Jurkat, Clone E6-1 (cell line): ENCODE measurements around the gene C1orf159.
"Not testable (repeated sequence)": the region's sequence is repeated elsewhere in the genome, so short reads cannot be mapped to it uniquely, and the experiment has no call there.

Experiments used
- DNase-seq: peaks from one replicate; pipeline ENCODE4 v3.0.0-alpha.2; 2011; ENCODE audit warnings: low read depth, low spot score
- H3K4me3 ChIP-seq: 2 replicates; pipeline ENCODE4 v1.5.1; 2011; ENCODE audit warnings: mild to moderate bottlenecking, low read length, control low read depth, moderate library complexity

C1orf159 gene

GRCh38 chr1:1085911-1086841 is 29.7 kb downstream of the C1orf159 start:
- no peak for DNase-seq
- no peak overlapping the region for H3K4me3 ChIP-seq

GRCh38 chr1:1085171-1085841 is 30.6 kb downstream of the C1orf159 start:
- H3K4me3 ChIP-seq, result no peak overlapping the region
- no peak for DNase-seq

- DNase-seq, result no peak
- H3K4me3 ChIP-seq, result no peak overlapping the region
These were observed 31.3 kb downstream of the C1orf159 start for GRCh38 chr1:1084372-1085170.

- no peak for DNase-seq
- no peak overlapping the region for H3K4me3 ChIP-seq
These were observed 32.2 kb downstream of the C1orf159 start for GRCh38 chr1:1083416-1084371.

- no peak overlapping the region for H3K4me3 ChIP-seq
- no peak for DNase-seq
These were observed 33.0 kb downstream of the C1orf159 start for GRCh38 chr1:1082776-1083415.

- DNase-seq, result no peak
These were observed 33.6 kb downstream of the C1orf159 start for GRCh38 chr1:1082239-1082775.

GRCh38 chr1:1081311-1082238 is 34.3 kb downstream of the C1orf159 start:
- DNase-seq, result no peak
- no peak overlapping the region for H3K4me3 ChIP-seq

More at GRCh38 chr1:1082239-1082775, 33.6 kb downstream of the C1orf159 start:
- H3K4me3 ChIP-seq, result no peak overlapping the region

- no peak for DNase-seq
- no peak overlapping the region for H3K4me3 ChIP-seq
These were observed 35.0 kb downstream of the C1orf159 start for GRCh38 chr1:1080951-1081310.

- H3K4me3 ChIP-seq, result no peak overlapping the region
These were observed 35.6 kb downstream of the C1orf159 start for GRCh38 chr1:1080122-1080757.

GRCh38 chr1:1079408-1080121 is 36.3 kb downstream of the C1orf159 start:
- H3K4me3 ChIP-seq, result peak overlapping the region; percentile 25

More at GRCh38 chr1:1080122-1080757, 35.6 kb downstream of the C1orf159 start:
- no peak for DNase-seq

GRCh38 chr1:1077396-1077795 is 38.5 kb downstream of the C1orf159 start:
- DNase-seq, H3K4me3 ChIP-seq: not testable (repeated sequence)

More at GRCh38 chr1:1079408-1080121, 36.3 kb downstream of the C1orf159 start:
- no peak for DNase-seq

- no peak for DNase-seq
- no peak overlapping the region for H3K4me3 ChIP-seq
These were observed 40.5 kb downstream of the C1orf159 start for GRCh38 chr1:1075148-1075935.

GRCh38 chr1:1074631-1075147 is 41.2 kb downstream of the C1orf159 start:
- DNase-seq, result no peak
- H3K4me3 ChIP-seq, result no peak overlapping the region

GRCh38 chr1:1073743-1074587 is 41.9 kb downstream of the C1orf159 start, which contains the start of gene RNF223:
Gene RNF223 (minus strand): TSS chr1:1074306. CDS start chr1:1072566, 1,740 bp downstream.
- no peak within 1 kb of the TSS for H3K4me3 ChIP-seq

More at GRCh38 chr1:1073743-1074587, 41.9 kb downstream of the C1orf159 start, which contains the start of gene RNF223:
- no peak for DNase-seq
